Endothelial cell of umbilical vein (primary cell): ENCODE data around the gene RP2.

ENCODE experiments used
- CTCF ChIP-seq, 2 donors: IDR thresholded peaks; 1 replicate in 1 of 2; 2 replicates in 1 of 2; pipeline ENCODE4 v1.5.1; 2011; ENCODE audit warnings: low read length in 2 of 2, mild to moderate bottlenecking in 2 of 2, moderate library complexity in 2 of 2, control low read depth in 1 of 2, inconsistent platforms in 1 of 2, low read depth in 1 of 2; ENCODE audit not compliant: insufficient read depth in 1 of 2; ENCODE audit errors: extremely low read depth in 1 of 2
- EZH2 ChIP-seq: IDR thresholded peaks from 2 replicates; pipeline ENCODE4 v1.6.1; 2012; ENCODE audit warnings: borderline replicate concordance, low read depth, mild to moderate bottlenecking, moderate library complexity, low read length, inconsistent platforms; ENCODE audit not compliant: severe bottlenecking
- POLR2A ChIP-seq: IDR thresholded peaks from 2 replicates; pipeline ENCODE4 v1.6.1; 2012; ENCODE audit warnings: low read depth, mild to moderate bottlenecking, control low read depth, low read length
- POLR2AphosphoS5 ChIP-seq: IDR thresholded peaks from 2 replicates; pipeline ENCODE4 v1.6.1; 2012; ENCODE audit warnings: low read depth, mild to moderate bottlenecking, control low read depth, low read length, moderate library complexity; ENCODE audit not compliant: insufficient read depth

DNA sequence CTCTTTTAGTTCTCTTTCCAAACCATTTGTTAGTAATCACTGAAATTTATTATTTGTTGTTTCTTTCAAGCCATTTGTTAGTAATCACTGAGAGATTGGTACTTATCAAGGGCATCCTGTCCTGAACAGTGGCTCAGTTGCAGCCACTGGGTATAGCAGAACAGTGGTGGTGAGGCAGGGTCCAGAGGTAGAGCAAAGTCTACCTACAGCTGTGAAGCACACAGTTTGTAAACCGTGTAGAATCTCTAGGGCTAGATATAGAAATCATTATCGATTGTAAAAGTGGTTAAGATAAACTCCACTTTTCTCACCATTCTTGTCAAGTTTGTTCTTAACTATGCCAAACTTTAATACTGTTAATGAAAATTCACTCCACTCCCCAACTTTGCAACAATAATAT lies 79.4 kb downstream of the RP2 start:
- TF ChIP-seq CTCF (IDR thresholded peaks at IDR 0.05; ENCODE audit: extremely low read depth in 1 of 2, insufficient read depth in 1 of 2, low read depth in 1 of 2, low read length in 2 of 2) (no peak), POLR2A (no peak), EZH2 (no peak), POLR2AphosphoS5 (no peak)
